Suprapubic skin (tissue), 4 donors: ENCODE measurements around the gene TIE1. TPM values are rescaled to one million over a fixed set of nuclear protein-coding genes. Genes with fewer than 3 reads are reported as not detected.
A peak's percentile ranks its signal among the peaks of the same experiment; 100 is the strongest.

Source experiments
- DNase-seq, 2 donors: peaks; one replicate each; pipeline ENCODE4 v3.0.0-alpha.2; 2019; ENCODE audit warnings: low spot score in 2 of 2
- H3K27ac ChIP-seq: fragments of 200-600 bp; sonication (generic); one replicate; pipeline ENCODE4 v1.5.1; 2019
- H3K27me3 ChIP-seq: fragments of 200-600 bp; sonication (generic); one replicate; pipeline ENCODE4 v1.5.1; 2019
- H3K36me3 ChIP-seq: fragments of 200-600 bp; sonication (generic); one replicate; pipeline ENCODE4 v1.5.1; 2019
- H3K4me1 ChIP-seq: fragments of 200-600 bp; sonication (generic); one replicate; pipeline ENCODE4 v1.5.1; 2019
- H3K4me3 ChIP-seq: fragments of 200-600 bp; sonication (generic); one replicate; pipeline ENCODE4 v1.5.1; 2019; ENCODE audit warnings: mild to moderate bottlenecking
- H3K9me3 ChIP-seq: fragments of 200-600 bp; sonication (generic); one replicate; pipeline ENCODE4 v1.5.1; 2019
- CTCF ChIP-seq, 2 donors: fragments of 200-600 bp in 1 of 2; fragments of 450-650 bp in 1 of 2; sonication (generic) in 1 of 2; IDR thresholded peaks; one replicate each; pipeline ENCODE4 v1.5.1; 2016 to 2019; ENCODE audit warnings: antibody characterized with exemption in 2 of 2, mild to moderate bottlenecking in 1 of 2, moderate library complexity in 1 of 2
- EP300 ChIP-seq: sonication (generic); formaldehyde crosslinking; IDR thresholded peaks from one replicate; pipeline ENCODE4 v1.6.1; 2017; ENCODE audit warnings: antibody characterized with exemption
- POLR2A ChIP-seq, 2 donors: fragments of 450-650 bp; IDR thresholded peaks; one replicate each; pipeline ENCODE4 v1.6.1; 2017; ENCODE audit warnings: antibody characterized with exemption in 2 of 2, mild to moderate bottlenecking in 2 of 2, moderate library complexity in 2 of 2
- POLR2AphosphoS5 ChIP-seq, 3 donors: sonication (generic); formaldehyde crosslinking; IDR thresholded peaks; one replicate each; pipeline ENCODE4 v1.6.1; 2017; ENCODE audit warnings: antibody characterized with exemption in 3 of 3
- WGBS: methylation state at CpG from one replicate; pipeline ENCODE4 v1.1.5; 2018; 5-methylcytosine and 5-hydroxymethylcytosine counted together
- total RNA-seq, 4 donors: library from RNA; depleted of rRNA; stranded (reverse); fragments of >200 nt; gene quantifications; one replicate each; pipeline ENCODE4 v1.1.0, GENCODE V29; 2016

The TIE1 gene
- total RNA-seq = 10 to 100 TPM in 3 of 4 donors, 1 to 10 TPM in 1; 5.4 to 19.0 (median 11.3) TPM

DNA sequence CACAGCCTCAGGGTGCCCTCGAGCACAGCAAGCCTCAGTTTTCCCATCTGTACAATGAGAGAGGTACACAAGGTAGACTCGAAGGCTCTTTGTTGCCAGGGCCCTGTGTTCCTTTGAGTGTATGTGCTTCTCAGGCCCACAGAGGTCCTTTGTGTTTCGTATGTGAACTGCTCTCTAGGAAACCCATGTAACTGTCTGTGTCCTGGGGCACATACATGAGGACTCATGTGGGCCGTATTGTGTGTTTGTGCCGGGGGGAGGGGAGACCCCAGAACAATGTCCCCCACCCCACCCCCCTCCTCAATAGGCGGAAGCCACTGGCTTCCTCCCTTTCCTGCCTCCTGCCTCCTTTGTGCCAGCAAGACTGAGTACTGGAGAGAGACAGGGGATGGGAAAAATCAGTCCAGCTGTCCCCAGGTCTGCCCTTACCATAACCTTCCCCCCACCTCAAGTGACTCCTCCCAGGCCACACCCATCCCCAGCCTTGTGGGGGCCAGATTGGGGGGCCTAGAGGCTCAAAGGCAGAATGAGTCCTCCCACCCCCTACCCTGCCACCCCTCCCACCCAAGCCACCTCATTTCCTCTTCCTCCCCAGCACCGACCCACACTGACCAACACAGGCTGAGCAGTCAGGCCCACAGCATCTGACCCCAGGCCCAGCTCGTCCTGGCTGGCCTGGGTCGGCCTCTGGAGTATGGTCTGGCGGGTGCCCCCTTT lies at the start of gene TIE1:
Gene TIE1, plus strand, starts transcription at position 605 of the 717 bp plus-strand sequence. Its CDS starts 90 bp downstream, at position 695.
- Histone ChIP-seq H3K36me3 (no peaks in the 10 kb centered on the region), H3K27ac (peak within 1 kb of the TSS; percentile 16), H3K4me3 (peak within 1 kb of the TSS; percentile 28), H3K9me3 (no peaks in the 10 kb centered on the region), H3K4me1 (peaks cover 23% of the 10 kb centered on the region), H3K27me3 (no peaks in the 10 kb centered on the region)
- TF ChIP-seq POLR2AphosphoS5 (IDR thresholded peaks at IDR 0.05) = no peak
- TF ChIP-seq EP300 = no peak
- no peak for TF ChIP-seq CTCF (IDR thresholded peaks at IDR 0.05)
- no peak for TF ChIP-seq POLR2A (IDR thresholded peaks at IDR 0.05)
- DNase-seq = no peak
- 83% methylated on average over 7 of the region's 10 CpGs for WGBS

DNA sequence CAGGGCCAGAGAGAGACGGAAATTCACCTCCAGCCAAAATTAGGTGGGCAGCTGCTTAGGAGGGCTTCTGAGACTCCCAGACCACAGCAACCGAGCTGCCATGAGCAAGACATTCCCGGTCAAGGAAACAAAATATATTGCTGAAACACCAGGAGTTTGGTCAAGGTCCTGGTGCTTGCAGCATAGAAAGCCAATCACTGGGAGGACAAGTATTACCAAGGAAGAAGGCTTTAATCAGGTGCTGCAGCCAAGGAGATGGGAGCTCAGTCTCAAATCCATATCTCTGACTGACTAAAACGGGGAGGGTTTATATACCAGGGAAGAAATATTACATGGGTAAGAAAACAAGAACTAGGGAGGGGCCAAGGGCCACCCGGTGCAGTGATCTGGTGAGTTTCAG lies 49.8 kb upstream of the TIE1 start:
- H3K4me3 ChIP-seq = no peak overlapping the region
- 93% methylated on average over 5 of the region's 5 CpGs for WGBS
- no peak overlapping the region for H3K27ac ChIP-seq
- H3K9me3 ChIP-seq = no peaks in the 10 kb centered on the region
- TF ChIP-seq POLR2AphosphoS5 (IDR thresholded peaks at IDR 0.05) (no peak), CTCF (IDR thresholded peaks at IDR 0.05) (no peak), EP300 (no peak), POLR2A (IDR thresholded peaks at IDR 0.05) (no peak)
- H3K27me3 ChIP-seq = no peaks in the 10 kb centered on the region
- H3K4me1 ChIP-seq = no peaks in the 10 kb centered on the region
- no peak for DNase-seq
- H3K36me3 ChIP-seq = no peaks in the 10 kb centered on the region

DNA sequence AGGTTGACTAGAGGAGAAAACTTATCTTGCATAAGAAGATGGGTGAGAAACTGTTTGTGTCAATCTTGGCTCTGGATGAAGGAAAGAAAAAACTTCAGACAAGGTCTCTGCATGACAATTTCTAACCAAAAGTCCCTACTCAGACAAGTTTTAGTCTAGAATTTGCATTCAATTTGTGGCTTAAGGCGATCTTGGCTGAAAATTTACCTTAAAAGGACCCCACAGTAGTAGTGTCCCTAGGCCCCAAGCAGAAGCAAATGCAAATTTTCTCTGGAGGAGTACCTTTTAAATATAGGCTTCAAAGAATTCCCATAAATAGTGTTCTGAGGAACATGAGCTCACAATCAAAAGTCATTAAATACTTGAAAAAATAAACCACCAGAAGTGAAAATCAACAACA lies 48.6 kb upstream of the TIE1 start:
- no peak overlapping the region for H3K4me3 ChIP-seq
- no peak overlapping the region for H3K27ac ChIP-seq
- no peaks in the 10 kb centered on the region for H3K4me1 ChIP-seq
- no peaks in the 10 kb centered on the region for H3K36me3 ChIP-seq
- no peak for TF ChIP-seq EP300
- no peak for TF ChIP-seq CTCF (IDR thresholded peaks at IDR 0.05)
- no peak for TF ChIP-seq POLR2A (IDR thresholded peaks at IDR 0.05)
- DNase-seq = no peak
- H3K9me3 ChIP-seq = no peaks in the 10 kb centered on the region
- 76% methylated on average over 1 of the region's 1 CpG for WGBS
- no peaks in the 10 kb centered on the region for H3K27me3 ChIP-seq

DNA sequence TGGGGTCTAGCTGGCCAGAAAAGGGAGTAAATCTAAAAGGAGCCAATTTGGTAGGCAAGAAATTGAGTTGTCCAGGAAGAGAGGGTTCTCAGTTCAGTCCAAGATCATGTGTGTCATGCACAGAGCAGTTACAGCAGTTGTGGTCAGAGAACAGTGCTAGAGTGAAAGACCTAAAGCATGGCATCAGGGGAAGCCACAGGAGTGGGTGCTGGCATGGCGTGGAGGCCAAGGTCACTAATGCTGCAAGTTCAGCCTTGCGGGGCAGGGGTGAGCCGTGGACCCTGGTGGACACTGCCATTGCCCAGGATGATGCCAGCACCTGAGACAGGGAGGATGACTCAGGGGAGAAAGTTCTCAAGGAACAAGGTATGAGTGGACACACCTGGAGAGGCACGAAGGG lies 47.6 kb upstream of the TIE1 start:
- no peaks in the 10 kb centered on the region for H3K36me3 ChIP-seq
- no peak overlapping the region for H3K4me3 ChIP-seq
- WGBS = 94% methylated on average over 4 of the region's 4 CpGs
- no peak for TF ChIP-seq POLR2A (IDR thresholded peaks at IDR 0.05)
- no peak for TF ChIP-seq CTCF (IDR thresholded peaks at IDR 0.05)
- no peak for TF ChIP-seq POLR2AphosphoS5 (IDR thresholded peaks at IDR 0.05)
- TF ChIP-seq EP300 = no peak
- no peak for DNase-seq
- H3K9me3 ChIP-seq = no peaks in the 10 kb centered on the region
- H3K27me3 ChIP-seq = no peaks in the 10 kb centered on the region
- no peaks in the 10 kb centered on the region for H3K4me1 ChIP-seq
- no peak overlapping the region for H3K27ac ChIP-seq

DNA sequence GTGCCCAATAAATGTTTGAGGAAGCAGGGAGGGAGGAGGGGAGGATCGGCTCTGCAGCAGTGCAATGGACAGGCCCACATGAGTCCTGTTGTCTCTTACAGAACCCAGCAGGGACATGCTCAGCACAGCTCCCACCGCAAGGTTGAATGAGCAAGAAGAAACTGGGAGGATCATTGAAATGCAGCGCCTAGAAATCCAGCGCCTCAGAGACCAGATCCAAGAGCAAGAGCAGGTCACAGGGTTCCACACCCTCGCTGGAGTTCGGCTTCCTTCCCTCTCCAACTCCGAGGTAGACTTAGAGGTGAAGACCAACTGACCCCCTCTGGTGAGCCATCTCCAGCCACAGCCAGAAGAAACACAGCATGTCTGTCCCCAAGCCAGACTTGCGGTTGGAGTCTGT lies 46.9 kb upstream of the TIE1 start:
- Histone ChIP-seq H3K27ac (no peak overlapping the region), H3K4me1 (no peaks in the 10 kb centered on the region), H3K27me3 (no peaks in the 10 kb centered on the region), H3K4me3 (no peak overlapping the region), H3K36me3 (no peaks in the 10 kb centered on the region), H3K9me3 (no peaks in the 10 kb centered on the region)
- TF ChIP-seq CTCF (IDR thresholded peaks at IDR 0.05) = no peak
- TF ChIP-seq POLR2A (IDR thresholded peaks at IDR 0.05) = no peak
- TF ChIP-seq POLR2AphosphoS5 (IDR thresholded peaks at IDR 0.05) = no peak
- TF ChIP-seq EP300 = no peak
- peak in 1 of 2 donors; percentile 14 for DNase-seq
- 90% methylated on average over 6 of the region's 8 CpGs for WGBS
